ENCODE results near the gene HLCS. TPM values are rescaled to one million over a fixed set of nuclear protein-coding genes. Genes with fewer than 3 reads are reported as not detected.

Gene HLCS
- total and polyA plus RNA-seq, 2 of the 8 experiments (the other 6 are each of a cell fraction or from before 2014, with no cell fraction given) = 4.7 to 12.2 TPM

DNA sequence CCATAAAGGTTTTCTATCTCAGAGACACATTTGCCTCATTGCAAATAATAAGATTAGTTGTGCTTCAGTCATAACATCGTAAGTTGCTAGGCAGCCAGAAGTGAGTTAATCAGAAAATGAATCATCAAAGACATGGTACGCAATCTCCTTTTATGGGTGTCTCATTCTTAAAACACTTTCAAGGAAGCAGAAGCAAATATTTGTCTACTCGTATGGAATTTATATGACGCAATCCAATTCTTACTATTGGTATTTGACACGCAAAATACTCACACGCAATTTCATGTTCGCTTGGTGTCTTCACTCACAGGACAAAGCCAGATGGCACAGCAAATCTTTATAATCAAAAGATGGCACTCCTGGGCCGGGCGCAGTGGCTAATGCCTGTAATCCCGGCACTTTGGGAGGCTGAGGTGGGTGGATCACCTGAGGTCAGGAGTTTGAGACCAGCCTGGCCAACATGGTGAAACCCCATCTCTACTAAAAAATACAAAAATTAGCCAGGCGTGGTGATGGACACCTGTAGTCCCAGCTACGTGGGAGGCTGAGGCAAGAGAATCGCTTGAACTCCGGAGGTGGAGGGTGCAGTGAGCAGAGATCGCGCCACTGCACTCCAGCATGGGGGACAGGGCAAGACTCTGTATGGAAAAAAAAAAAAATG is 56.4 kb downstream of the HLCS start (continued):
- TF ChIP-seq JUN (IDR thresholded peaks at IDR 0.05; ENCODE audit: low read depth, low read length) (no peak), MAX (IDR thresholded peaks at IDR 0.05) (no peak)

All from H1 (cell line).